Stimulated activated naive CD4-positive, alpha-beta T cell (primary cell): ENCODE data around the gene TENM4.

ENCODE experiments used
- DNase-seq, 6 experiments: peaks; one replicate each; lab custom pipeline; 2025; lab: John Stamatoyannopoulos, UW

TENM4 gene

DNA sequence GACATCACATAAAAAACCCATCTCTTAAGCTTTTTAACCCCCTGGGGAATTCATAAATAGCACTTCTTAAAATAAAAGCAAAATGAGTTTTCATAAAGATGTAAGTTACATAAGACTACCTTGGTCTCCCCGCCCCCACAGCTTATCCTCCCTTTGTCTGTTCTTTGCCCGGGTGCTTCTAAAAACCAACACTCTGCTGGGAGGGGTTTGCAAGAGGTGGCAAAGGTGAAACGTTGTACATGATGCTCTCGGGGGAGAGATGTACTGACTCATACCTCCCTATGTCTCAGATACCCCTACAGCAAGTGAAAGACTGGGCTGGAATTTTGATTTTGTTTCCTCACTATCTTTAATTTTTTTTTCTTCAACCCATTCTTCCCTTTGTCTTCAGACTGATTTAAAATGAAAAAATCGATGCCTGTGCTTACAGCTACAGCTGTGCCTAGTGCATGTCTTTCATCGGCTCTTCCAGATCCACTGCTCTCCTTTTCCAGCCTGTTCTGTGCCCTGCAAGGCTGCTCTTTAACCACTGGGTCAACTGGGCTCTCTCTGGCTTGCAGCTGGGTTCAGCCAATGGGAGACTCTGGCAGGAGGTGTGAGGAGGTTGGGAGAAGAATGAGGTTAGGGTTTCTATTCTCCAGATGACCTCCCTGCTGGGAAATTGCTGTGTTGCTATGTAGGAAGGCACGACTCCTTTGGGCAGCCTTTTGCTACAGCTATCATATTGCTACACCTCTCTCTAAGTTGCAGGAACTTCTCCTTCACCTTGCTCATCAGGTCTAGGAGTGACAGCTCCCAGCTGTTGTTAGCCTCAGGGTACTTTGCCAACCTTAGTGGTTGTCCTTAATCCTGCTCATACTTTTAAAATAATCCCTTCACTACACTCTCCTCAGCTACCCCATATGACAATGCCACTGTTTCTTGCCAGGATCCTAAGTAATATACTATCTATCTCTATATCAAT lies 266.5 kb downstream of the TENM4 start:
- DNase-seq, result no peak

- no peak for DNase-seq
Observed at GRCh38 chr11:79173615-79174014, 267.2 kb downstream of the TENM4 start.

DNA sequence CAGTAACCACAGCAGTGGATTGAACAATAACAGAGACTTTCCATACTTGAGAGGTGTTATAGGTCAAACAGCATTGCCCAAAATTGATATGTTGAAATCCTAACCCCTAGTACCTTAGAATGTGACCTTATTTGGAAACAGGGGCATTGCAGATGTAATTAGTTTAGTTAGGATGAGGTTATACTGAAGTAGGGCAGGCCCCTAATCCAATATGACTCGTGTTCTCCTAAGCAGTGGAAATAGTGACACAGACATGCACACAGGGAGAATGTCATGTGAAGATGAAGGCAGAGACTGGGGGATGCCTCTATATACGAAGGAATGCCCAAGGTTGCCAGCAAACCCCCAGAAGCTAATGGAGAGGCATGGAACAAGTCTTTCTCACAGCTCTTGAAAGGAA lies 270.5 kb downstream of the TENM4 start:
- no peak for DNase-seq

DNA sequence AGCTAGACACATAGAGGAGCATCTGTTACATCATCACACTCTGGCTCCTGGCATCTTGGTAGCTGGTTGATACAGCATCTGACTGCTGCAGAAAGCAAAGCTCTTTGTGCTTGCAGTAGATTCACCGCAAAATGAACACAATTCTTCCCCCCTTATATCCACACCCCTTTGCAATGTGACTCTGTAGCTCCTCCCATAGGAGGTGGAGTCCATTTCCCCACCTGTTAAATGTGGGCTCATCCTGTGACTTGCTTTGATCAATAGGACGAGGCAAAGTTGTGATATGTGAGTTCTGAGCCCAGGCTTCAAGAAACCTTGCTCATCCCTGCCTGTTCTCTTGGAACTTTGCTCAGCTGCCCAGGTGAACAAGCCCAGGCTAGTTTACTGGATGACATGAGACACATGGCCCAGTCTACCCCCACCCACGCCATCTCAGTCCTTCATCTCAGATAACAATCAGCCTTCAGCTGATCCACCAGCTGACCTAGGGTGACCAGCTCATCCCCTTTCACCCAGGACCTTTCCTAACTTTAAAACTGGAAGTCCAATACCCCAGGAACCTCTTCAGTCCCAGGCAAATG lies 272.2 kb downstream of the TENM4 start:
- DNase-seq, result no peak

GRCh38 chr11:79167510-79168188 lies 273.2 kb downstream of the TENM4 start:
- DNase-seq, result no peak

DNA sequence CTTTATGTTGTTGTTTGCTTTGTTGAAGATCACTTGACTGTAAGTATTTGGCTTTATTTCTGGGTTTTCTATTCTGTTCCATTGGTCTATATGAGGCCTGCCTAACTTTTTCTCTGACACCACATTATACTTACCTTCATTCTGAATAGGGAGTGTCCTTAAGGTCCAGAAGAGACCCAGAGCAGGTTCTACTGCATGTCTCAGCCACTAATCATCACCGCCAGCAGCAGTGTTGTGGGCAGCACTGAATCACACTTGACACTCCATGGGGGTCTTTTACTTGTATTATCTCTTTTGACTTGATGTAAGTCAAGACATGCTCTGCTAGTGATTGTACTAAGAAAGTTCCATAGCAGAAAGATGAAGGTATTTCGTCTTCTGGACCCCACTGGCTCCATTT lies 274.9 kb downstream of the TENM4 start:
- no peak for DNase-seq

DNA sequence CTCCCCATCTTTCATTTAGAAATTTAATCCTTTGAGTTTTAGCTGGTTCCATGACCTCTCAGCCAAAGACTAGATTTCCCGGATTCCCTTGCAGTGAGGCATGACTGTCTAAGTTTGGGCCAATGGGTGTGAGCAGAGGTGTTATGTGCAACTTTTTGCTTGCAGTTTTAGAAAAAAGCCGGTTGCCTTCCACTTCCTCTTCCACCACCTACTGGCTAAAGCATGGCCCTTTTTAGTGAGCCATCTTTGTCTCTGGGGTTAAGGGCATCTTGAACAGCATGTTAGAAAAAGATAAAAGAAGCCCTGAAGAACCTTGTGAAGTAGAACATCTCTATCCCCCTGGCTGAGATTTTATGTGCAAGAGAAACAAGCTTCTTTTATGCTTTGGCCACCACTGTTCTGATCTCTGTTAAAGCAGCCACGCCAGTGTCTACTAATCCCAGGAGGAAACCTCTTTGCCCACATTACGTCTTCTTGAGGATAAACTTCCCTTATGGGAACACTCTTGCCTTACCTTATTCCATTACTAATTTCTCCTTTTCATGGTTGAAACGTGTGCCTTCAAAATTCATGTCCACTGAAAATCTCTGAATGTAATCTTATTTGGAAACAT lies 279.9 kb downstream of the TENM4 start:
- DNase-seq, result no peak

- DNase-seq, result no peak
Observed at GRCh38 chr11:79159657-79160450, 281.0 kb downstream of the TENM4 start.

DNA sequence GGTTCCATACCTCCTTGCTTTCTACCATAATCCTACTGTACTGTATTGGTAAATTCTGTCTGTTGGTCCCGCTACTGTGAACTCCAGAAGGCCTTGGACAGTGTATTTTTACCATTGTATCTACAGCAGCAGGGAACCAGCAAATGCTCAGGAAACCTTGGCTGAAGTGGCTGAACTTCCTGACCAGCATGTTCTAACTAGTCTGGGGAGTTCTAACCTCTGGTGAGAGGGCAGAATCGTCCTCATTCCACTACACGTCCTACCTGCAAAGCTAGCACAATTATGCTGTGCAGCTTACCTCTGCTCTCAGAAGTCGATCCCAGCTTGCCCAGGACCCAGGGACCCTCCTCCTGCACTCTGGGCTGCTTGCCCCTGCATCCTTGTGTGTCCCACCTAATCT lies 283.1 kb downstream of the TENM4 start:
- DNase-seq, result no peak

- no peak for DNase-seq
Observed at GRCh38 chr11:79156031-79156430, 284.8 kb downstream of the TENM4 start.

GRCh38 chr11:79155237-79155636 lies 285.6 kb downstream of the TENM4 start:
- DNase-seq, result no peak

DNA sequence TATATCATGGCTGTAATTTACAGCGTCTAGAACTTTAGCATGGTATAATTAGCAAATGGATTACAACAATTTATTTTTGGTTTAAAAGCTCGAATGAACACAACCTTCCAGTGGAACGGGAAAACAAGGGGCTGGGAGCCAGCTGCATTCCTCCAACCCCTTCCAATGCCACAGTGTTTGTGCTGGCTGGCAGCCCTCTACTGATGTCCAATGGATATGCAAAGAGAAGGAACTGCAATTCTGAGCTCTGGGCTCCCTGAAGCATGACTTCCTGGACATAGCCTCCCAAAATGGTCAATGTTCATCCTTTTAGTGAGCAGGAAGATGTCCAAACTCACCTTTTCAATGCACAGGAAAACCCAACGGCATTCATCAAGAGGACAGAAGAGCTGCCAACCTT lies 288.3 kb downstream of the TENM4 start:
- no peak for DNase-seq

DNA sequence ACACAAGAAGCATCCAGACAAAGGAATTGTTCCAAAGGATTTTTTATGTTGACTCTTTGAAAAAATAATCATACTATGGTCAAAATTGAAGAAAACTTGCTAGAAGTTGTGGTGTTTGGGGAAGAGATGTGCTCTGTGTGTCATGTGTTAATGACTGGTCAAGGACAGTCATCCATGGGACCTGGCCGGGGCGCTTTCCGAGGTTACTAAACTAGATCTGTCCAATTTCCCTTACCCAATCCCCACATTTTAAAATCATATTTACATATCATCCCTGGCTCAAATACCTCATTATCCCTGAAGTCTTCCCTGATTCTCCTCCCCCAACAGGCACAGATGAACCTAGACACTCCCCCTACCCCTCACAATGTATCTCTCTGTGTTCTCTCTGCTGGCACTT lies 289.4 kb downstream of the TENM4 start:
- no peak for DNase-seq

GRCh38 chr11:79150966-79151365 lies 289.9 kb downstream of the TENM4 start:
- DNase-seq, result no peak

- no peak for DNase-seq
Observed at GRCh38 chr11:79150320-79150719, 290.5 kb downstream of the TENM4 start.

- DNase-seq, result no peak
Observed at GRCh38 chr11:79147731-79148130, 293.1 kb downstream of the TENM4 start.

- no peak for DNase-seq
Observed at GRCh38 chr11:79147011-79147410, 293.8 kb downstream of the TENM4 start.

- no peak for DNase-seq
Observed at GRCh38 chr11:79139900-79140299, 300.9 kb downstream of the TENM4 start.

DNA sequence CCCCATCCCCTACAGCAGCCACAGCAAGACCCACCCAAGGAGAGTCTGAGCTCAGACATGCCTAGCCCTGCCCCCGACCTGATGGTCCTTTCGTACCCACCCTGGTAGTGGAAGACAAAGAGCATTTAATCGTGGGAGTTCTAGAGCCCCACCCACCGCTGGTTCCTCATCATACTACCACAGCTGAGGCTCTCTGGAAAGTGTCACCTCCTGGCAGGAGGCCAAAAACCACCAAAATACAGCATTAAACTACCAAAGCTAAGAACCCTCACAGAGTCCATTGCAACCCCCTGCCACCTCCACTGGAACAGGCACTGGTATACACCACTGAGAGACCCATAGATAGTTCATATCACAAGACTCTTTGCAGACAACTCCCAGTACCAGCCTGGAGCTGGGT lies 311.1 kb downstream of the TENM4 start:
- no peak for DNase-seq

- DNase-seq, result no peak
Observed at GRCh38 chr11:79128291-79128690, 312.5 kb downstream of the TENM4 start.

GRCh38 chr11:79122759-79123158 lies 318.1 kb downstream of the TENM4 start:
- DNase-seq, result no peak

GRCh38 chr11:79121351-79121750 lies 319.5 kb downstream of the TENM4 start:
- DNase-seq, result no peak
